Measurements from ENCODE around the gene PHF20. TPM values are rescaled to one million over a fixed set of nuclear protein-coding genes. Genes with fewer than 3 reads are reported as not detected.

The PHF20 gene
- total and polyA plus RNA-seq, 2 of the 13 experiments (the other 11 are each of a cell fraction or from before 2014, with no cell fraction given): 22.8 to 34.1 TPM

GRCh38 chr20:35892871-35893270 is 121.1 kb downstream of the PHF20 start (continued):
- TF ChIP-seq RXRB (CRISPR knock-in tag; IDR thresholded peaks at IDR 0.05; ENCODE audit: borderline replicate concordance) (no peak), IRF1 (CRISPR knock-in tag; IDR thresholded peaks at IDR 0.05; ENCODE audit: low read depth) (no peak), DR1 (CRISPR knock-in tag; IDR thresholded peaks at IDR 0.05) (no peak)

- no peaks in the 10 kb centered on the region for H3K79me2 ChIP-seq (ENCODE audit: insufficient read depth, low read length)
- H3K27ac ChIP-seq (ENCODE audit: extremely low read length, insufficient read depth, low read length): no peak overlapping the region
- H4K20me1 ChIP-seq (ENCODE audit: insufficient read depth, low read length): no peaks in the 10 kb centered on the region
- 90% methylated on average over 3 of the region's 3 CpGs for WGBS (ENCODE audit: low lambda C conversion rate)
- no peaks in the 10 kb centered on the region for H3K9me3 ChIP-seq (ENCODE audit: low read length)
- DNase-seq (ENCODE audit: low spot score): no peak
- H3K4me2 ChIP-seq (ENCODE audit: low read depth, low read length): no peak overlapping the region
- CTCF ChIA-PET (ENCODE audit: low intra/inter-chr PET ratio, low total read pairs): no interaction called here
- no peak for ATAC-seq
- no peaks in the 10 kb centered on the region for H3K4me1 ChIP-seq (ENCODE audit: insufficient read depth, low read length)
- POLR2A ChIA-PET: interaction anchor here (1.1 kb wide), 1 partner anchor 151 kb away, joined by 3 read pairs; the partner anchor contains the start of gene RBM39
- no TSS peak for BruUV-seq (replicated peaks)
- peaks cover 2% of the 10 kb centered on the region in 2 experiments; a peak in 1 of 5 replicates for H3K36me3 ChIP-seq (replicated peaks in 1 of 2; ENCODE audit: control insufficient read depth in 1 of 2, insufficient read depth in 2 of 2, low read length in 2 of 2)
- no peak for FAIRE-seq
- H2AFZ ChIP-seq (ENCODE audit: low read length): no peak overlapping the region
- no peak overlapping the region for H3K4me3 ChIP-seq (replicated peaks in 1 of 3; ENCODE audit: insufficient read depth in 1 of 3, low read depth in 2 of 3, low read length in 3 of 3)
- intact Hi-C loops (cut with micrococcal nuclease; ENCODE audit: unreplicated experiment): no loop called here
- H3K9ac ChIP-seq (ENCODE audit: insufficient read depth, low read depth, low read length): no peak overlapping the region
- in situ Hi-C loops (cut with HindIII; ENCODE audit: extremely low pct_ligation_motif_present, low pct_unique_long_range_greater_than_20kb): no loop called here
- no peaks in the 10 kb centered on the region for H3K27me3 ChIP-seq (ENCODE audit: control insufficient read depth in 1 of 2, insufficient read depth in 2 of 2, low read length in 2 of 2)
- TF ChIP-seq HNRNPL (IDR thresholded peaks at IDR 0.05; ENCODE audit: low read depth, low read length) (no peak), FOXA3 (CRISPR knock-in tag; IDR thresholded peaks at IDR 0.05) (no peak), ZNF407 (CRISPR knock-in tag; IDR thresholded peaks at IDR 0.05; ENCODE audit: not compliant biosample characterization) (no peak), HOXA3 (CRISPR knock-in tag; IDR thresholded peaks at IDR 0.05) (no peak), SIN3A (IDR thresholded peaks at IDR 0.05; ENCODE audit: borderline replicate concordance, low read depth, low read length) (no peak), POGK (CRISPR knock-in tag; conservative IDR thresholded peaks at IDR 0.05) (no peak), ZNF317 (CRISPR knock-in tag; IDR thresholded peaks at IDR 0.05) (no peak)
- TF ChIP-seq, protein P1, sequence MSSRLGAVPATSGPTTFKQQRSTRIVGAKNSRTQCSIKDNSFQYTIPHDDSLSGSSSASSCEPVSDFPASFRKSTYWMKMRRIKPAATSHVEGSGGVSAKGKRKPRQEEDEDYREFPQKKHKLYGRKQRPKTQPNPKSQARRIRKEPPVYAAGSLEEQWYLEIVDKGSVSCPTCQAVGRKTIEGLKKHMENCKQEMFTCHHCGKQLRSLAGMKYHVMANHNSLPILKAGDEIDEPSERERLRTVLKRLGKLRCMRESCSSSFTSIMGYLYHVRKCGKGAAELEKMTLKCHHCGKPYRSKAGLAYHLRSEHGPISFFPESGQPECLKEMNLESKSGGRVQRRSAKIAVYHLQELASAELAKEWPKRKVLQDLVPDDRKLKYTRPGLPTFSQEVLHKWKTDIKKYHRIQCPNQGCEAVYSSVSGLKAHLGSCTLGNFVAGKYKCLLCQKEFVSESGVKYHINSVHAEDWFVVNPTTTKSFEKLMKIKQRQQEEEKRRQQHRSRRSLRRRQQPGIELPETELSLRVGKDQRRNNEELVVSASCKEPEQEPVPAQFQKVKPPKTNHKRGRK (CRISPR knock-in tag; IDR thresholded peaks at IDR 0.05): no peak
Measured at GRCh38 chr20:35893942-35894341, 122.1 kb downstream of the PHF20 start.
